ENCODE results near the gene HOXD8.

Gene HOXD8

GRCh38 chr2:176117162-176117822, 12.2 kb upstream of the HOXD8 start:
- DNase-seq (ENCODE audit: low spot score): no peak

GRCh38 chr2:176117823-176118371, 11.6 kb upstream of the HOXD8 start:
- no peak for DNase-seq (ENCODE audit: low spot score)

GRCh38 chr2:176118601-176119339, 10.7 kb upstream of the HOXD8 start:
- peak; percentile 24 for DNase-seq (ENCODE audit: low spot score)

GRCh38 chr2:176120364-176121189, 8.9 kb upstream of the HOXD8 start:
- no peak for DNase-seq (ENCODE audit: low spot score)

GRCh38 chr2:176121190-176122051, 8.1 kb upstream of the HOXD8 start:
- no peak for DNase-seq (ENCODE audit: low spot score)

- DNase-seq (ENCODE audit: low spot score): no peak
Measured at GRCh38 chr2:176122052-176122682, 7.3 kb upstream of the HOXD8 start.

- DNase-seq (ENCODE audit: low spot score): no peak
Measured at GRCh38 chr2:176122683-176123410, 6.7 kb upstream of the HOXD8 start, which contains the start of gene HOXD9. TSS of gene HOXD9 (plus strand) at chr2:176122719. CDS start at chr2:176122769, 50 bp downstream.

- DNase-seq (ENCODE audit: low spot score): no peak
Measured at GRCh38 chr2:176123411-176124109, 5.9 kb upstream of the HOXD8 start.

GRCh38 chr2:176124110-176124946, 5.2 kb upstream of the HOXD8 start:
- DNase-seq (ENCODE audit: low spot score): no peak

GRCh38 chr2:176124947-176125771, 4.3 kb upstream of the HOXD8 start:
- DNase-seq (ENCODE audit: low spot score): no peak

- DNase-seq (ENCODE audit: low spot score): no peak
Measured at GRCh38 chr2:176125772-176126054, 3.8 kb upstream of the HOXD8 start.

GRCh38 chr2:176126929-176127773, 2.4 kb upstream of the HOXD8 start:
- DNase-seq (ENCODE audit: low spot score): peak; percentile 60

GRCh38 chr2:176127774-176128072, 1.8 kb upstream of the HOXD8 start:
- DNase-seq (ENCODE audit: low spot score): no peak

GRCh38 chr2:176128172-176128981, 1.1 kb upstream of the HOXD8 start:
- no peak for DNase-seq (ENCODE audit: low spot score)

- DNase-seq (ENCODE audit: low spot score): no peak
Measured at GRCh38 chr2:176129813-176130146, 275 bp downstream of the HOXD8 start.

- no peak for DNase-seq (ENCODE audit: low spot score)
Measured at GRCh38 chr2:176130147-176130956, 847 bp downstream of the HOXD8 start.
